HG02759 (cell line): ENCODE data around the gene GFY.

Experiments used
- ATAC-seq: cut with Tn5 transposase; IDR thresholded peaks from one replicate; pipeline ENCODE4 v1.9.1; 2021; ENCODE audit warnings: mild to moderate bottlenecking, moderate library complexity; ENCODE audit not compliant: unreplicated experiment

Gene GFY

DNA sequence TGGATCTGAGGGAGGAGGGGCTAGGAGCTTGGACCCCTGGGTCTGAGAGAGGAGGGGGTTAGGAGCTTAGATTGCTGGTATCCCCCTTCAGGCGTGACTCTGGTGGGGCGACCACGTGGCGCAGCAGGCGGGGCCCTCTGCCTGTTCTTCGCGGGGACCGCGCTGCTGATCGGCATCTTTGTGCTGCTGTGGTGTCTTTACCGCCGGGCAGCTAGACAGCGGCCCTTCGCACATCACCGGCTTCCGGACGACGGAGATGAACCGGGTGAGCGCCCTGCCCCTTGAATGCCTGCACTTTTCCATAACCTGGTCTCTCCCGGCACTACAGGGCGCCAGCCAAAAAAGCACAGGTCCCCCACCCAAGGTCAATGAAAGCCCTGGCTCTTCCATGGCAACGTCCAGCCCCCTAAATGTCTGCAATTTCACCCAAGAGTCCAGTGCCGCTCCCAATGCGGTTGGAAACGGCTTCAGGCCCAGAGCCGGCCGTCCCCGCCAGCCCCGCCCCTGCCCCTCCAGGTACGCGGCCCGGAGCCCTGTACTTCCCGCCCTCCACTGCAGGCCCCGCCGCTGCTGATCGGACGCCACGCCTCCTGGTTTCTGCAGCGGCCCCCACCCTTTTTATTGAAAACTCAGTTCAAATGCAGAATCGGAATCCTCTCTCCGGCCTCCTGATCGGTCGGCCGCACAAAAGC is 2.8 kb downstream of the GFY start:
- no peak for ATAC-seq

DNA sequence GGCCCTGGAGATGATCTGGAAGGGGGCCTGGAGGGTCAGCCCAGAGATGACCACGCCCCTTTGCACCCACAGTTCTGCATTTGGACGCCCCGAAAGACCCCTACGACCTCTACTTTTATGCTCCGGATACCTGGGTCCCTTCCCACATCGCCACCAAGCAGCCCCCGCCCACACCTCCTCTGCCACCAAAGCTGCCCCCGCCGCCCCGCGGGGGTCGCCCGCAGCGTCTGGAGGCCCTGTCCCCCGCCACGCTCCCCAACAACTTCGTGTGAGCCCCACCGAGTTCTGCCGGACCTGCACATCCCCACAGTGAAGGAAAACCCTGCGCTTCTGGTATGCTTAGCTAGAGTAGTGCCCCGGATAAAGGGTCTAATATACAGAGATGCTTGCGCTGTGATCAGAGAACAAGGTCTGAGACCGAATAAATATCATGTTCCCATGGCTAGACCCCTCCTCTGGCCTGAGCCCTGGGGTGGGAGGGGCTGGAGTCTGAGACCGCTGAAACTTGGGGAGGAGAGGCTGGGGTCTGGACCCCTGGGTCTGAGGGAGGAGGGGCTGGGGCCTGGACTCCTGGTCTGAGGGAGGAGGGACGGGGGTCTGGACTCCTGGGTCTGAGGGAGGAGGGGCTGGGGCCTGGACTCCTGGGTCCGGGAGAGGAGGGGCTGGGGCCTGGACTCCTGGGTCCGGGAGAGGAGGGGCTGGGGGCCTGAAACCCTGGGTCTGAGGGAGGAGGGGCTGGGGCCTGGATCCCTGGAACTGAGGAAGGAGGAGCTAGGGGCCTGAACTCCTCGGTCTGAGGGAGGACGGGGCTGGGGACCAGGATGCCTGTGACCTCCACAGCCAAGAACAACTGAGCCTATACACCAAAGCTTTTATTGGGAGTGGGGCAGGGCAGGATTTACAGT is 3.6 kb downstream of the GFY start:
- ATAC-seq, result no peak

DNA sequence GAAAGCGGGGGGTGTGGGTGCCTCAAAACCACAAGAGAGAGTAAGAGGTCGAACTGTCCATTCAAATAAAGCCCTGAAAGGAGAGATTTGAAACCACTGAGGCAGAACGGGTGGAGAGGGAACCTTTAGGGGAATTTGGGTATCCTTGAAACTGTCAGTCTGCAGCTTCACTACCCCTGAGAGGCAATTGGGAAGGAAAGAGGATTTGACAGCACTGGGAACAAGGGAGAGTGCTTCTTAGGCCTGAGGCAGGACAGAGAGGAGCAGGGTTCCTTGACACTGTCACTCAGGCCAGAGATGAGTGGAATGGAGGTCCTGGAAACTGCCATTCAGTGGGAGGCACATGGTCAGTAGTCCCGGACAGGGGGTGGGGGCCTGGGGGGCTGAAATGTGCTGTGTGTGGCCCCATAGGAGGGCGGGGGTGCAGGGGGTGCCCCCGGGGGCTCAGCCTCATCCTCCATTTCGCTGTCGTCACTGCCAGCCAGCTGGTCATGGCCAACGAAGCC is 5.0 kb downstream of the GFY start:
- ATAC-seq, result no peak

DNA sequence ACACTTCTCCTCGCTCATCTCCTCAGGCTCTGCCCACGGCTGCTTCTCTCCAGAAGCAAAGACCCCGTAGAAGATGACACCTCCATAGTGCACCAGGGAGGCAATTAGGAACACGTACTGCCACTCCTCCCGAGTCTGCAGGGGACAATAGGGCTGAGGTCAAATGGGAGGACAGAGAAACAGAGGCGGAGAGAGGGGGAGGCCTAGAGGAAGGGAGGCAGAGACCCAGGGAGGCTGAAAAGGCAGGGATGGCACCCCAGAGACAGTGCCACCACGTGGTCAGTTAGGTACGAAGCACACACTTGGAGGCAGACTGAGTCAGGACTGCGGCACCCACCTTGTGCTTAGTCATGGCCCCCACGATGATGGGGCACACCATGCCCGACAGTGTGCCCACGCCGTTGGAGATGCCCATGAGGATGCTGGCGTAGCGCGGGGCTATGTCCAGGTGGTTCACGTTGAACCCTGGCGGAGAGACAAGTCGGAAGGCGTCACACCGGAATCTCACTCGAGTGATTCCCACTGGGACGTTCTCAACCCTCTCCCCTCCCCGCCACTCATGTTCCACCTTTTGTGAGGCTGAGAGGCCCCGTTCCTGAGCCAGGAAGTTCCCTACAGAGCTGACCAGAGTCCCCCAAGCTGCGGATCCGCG is 5.6 kb downstream of the GFY start:
- no peak for ATAC-seq

DNA sequence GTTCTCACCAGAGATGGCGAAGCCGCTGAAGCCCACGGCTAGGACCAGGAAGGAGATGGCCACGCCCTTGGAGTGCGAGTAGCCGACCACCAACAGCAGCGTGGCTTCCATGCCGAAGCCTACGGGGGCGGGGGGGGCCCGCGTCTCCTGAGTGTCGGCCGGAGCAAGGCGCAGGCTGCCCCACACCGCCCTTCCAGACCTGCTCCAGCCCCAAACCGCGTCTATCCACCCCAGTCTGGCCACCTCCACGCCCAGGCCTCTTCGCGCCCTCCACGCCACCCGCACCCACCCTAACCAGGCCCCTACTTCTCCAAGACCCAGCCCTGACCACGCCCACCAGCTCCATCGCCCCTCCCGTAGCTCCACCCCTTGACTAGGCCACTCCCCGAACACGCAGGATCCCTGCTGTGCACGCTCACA is 6.2 kb downstream of the GFY start:
- ATAC-seq, result no peak

DNA sequence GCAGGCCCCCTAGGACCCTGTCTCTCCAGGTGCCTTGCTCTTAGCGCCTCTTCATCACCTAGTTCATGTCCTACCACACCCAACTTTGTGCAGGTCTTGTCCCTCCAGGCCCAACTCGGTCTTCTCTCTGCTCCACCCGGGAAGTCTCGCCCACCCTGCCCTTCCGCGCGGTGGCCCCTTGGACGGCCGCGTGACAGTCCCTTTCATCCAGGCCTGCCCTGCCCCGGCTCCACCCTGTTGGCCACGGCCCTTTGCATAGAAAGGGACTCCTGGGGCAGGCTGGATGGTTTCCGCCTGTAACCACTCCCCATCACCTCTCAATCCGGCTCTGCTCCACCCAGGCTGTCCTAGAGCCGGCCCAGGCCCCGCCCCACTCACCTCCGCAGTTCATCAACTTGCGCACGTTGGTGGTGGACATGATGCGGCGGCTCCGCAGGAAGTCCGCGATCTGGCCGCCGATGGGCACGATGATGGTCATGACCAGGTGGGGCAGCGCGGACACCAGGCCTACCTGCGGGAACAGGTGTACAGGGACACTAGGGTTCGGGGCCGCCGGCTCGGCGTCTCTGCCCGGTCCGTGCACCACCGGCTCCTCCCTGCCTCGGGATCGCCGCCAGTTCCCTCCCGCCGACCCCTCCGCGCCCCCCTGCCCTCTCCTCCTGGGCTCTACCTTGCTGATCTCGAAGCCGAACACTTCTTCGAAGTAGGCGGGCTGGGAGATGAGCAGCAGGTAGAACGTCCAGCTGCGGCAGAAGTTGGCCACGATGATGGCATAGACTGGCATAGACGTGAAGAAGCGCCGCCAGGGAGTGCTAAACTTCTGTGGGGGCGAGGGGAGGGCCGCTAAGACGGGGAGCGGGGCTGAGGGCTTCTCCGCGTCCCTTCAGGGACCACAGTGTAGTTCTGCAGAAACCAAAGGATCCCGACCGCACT is 7.2 kb downstream of the GFY start:
- ATAC-seq, result no peak

DNA sequence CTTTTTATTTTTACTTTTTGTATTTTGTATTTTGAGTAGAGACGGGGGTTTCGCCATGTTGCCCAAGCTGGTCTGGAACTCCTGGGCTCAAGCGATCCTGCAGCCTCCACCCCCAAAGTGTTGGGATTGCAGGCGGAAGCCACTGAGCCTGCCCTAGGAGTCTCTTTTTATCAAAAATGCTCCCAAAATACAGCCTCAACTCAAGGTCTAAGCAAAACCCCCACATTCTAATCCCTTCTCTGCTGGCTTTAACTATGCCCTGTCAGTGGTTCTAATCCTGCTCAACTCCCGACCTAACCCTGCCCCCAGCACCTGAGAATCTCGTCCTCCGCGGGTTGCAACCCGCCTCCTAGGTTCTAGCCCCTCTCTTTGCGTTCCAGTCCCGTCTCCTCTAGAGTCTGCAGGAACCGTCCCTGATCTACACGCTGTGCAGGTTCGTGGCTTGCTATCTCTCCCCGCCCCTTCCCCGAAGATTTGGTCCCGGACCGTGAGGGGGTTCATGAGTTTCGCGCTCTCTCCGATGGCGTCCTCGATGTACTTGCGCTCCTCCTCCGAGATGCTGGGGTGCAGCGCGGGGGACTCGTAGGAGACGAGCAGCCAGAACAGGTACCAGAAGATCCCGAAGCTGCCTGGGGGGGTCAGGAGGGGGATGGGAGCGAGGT is 8.2 kb downstream of the GFY start:
- ATAC-seq, result no peak

DNA sequence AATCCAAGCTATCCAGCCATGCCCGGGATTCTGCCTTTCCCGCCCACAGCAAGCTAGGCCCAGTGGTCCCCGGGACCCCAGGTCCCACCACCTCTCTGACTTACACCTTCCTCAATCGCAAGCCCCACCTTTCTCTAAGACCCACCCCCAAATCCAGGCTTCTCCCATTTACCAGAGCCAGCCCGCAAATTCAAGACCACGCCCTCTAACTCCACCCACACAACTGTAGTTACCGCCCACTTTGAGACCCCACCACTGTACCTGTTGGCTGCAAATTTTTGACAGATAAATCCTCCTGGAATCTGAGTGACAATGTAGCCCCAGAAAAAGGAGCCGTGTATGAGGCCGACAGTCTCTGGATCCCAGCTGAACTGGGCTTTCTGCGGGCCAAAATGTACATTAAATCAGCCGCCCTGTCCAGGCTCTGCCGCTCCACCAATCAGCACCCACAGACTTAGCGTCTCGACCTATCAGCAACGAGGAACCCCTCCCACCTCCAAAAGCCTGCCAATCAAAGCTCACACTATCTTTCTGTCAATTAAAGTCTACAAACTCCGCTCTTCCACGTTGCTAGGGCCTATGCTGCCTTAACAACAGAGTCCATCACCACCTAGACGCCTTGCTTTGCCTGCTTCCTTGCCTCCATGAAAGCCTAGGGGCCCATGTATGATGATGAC is 9.9 kb downstream of the GFY start:
- no peak for ATAC-seq

DNA sequence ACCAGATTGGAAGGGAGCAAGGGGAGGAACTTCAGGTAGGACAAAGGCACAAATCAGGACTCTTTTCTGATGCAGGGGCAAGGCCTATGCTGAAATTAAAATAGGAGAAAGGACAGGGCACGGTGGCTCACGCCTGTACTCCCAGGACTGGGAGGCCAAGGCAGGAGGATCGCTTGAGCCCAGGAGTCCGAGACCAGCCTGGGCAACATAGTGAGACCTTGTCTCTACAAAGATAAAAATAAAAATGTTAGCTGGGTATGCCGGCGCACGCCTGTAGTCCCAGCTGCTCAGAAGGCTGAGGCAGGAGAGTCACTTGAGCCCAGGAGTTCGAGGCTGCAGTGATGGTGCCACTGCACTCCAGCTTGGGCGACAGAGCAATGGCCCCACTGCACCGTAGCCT is 10.5 kb downstream of the GFY start:
- no peak for ATAC-seq

DNA sequence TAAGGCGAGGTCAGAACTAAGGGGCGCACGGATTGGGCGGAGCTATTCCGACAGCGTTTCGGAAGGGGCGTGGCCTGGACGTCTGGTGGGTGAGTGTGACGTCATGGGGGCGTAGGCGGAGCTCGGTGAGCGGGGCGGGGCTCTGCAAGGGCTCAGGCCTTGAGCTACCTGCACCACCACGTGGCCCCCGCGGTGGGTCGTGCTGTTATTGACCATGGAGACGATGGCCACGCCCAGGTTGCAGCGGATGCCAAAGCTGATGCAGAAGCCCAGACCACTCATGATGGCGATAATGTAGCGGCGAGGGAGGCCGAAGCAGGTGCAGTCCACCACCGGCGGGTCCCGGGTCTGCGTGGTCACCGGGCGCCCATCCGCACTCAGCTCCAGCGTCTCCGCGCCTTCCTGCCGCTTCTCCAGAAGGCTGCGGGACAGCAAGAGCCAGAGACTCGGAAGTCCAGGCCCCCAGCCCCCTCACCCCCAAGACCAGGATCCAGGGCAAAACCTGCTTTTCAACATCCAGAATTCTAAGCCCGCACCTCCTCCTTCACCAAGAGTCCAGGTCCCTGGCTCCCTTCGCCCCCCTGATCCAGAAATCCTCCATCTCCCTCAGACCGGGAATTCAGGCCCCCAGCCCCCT is 11.3 kb downstream of the GFY start:
- no peak for ATAC-seq

DNA sequence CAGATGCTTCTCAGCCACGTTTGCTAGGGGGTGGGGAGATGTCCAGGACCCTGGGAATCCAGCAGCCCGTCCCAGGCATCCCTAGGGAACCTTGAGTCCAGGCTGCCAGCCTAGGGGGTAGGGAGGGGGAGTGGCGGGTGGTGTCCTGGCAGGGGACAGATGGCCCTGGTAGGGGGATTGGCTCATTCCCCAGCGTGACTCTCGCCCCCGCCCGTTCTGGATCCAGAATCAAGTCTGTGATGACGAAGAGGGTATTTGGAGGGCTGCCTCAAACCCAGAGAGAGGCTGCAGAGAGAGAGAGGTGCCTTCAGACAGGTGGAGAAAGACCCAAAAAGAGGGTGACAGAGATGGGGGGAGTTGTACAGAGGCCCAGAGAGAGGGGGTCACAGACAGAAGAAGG is 12.0 kb downstream of the GFY start:
- ATAC-seq, result no peak

DNA sequence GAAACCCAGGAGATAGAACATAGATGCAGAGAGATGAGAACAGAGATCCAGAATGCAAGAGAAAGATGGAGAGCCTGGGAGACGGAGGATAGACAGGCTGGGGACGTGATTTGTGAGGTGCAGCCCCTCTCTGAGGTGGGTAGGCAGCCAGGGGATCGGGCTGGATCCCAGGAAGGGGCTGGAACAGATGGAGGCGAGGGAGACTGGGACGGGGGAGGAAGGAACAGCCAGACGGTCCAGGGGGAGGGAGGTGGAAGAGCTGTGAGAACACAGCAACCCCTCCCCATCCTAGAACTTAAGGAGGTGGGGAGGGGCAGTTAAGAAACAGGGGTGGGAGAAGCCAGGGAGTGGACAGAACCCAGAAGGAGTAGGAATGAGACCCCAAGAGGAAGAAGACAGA is 13.1 kb downstream of the GFY start:
- ATAC-seq, result no peak

DNA sequence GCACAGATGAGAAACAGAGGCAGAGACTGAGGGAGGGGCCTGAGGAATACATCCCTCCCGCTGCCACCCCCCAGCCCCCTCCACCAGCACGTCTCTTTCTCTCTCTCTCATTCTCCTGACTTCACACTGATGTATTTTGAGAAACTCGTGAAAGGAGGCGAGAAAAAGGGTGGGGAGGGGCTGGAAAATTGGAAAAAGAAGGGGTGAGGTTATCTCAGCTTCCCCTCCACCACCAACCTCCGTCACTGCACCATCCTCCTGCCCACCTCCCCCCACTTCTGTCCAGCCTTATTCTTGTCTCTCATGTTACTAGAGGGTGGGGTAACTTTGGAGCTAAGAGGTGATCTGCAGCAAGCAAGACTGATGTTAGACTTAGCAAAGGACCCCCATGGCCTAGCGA is 14.6 kb downstream of the GFY start:
- no peak for ATAC-seq

DNA sequence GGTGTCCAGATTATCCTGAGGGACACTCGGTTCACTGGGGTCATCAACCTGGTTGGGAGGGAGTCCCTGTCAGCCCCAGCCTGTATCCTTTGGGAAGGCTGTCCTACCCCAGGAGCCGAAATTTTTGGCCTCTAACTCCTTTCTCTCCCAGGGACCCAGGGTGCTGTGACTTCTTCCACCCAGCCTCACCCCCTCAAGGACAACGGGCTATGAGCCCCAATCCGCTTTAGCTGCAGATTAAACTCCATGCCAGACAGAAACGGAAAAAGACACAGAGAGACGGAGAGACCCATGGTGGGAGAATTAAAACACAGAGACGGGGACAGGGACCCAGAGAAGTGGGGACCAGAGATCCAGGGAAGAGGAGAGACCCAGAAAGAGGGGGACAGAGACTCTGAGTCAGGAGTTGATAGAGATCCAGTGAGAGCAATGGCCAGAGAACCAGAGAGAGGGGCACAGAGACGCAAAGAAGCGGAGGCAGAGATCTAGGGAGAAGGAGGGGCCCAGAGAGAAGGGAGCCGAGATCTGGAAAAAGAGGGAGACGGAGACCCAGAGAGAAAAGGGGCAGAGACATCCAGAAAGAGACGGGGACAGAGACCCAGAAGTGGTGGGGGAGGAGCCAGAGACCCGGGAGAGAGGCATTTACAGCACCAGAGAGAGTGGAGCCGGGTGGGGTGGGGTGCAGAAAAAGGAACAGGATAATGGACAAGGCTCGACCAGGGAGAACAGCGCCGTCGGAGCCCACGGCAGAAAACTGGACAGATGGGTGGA is 15.4 kb downstream of the GFY start:
- no peak for ATAC-seq

DNA sequence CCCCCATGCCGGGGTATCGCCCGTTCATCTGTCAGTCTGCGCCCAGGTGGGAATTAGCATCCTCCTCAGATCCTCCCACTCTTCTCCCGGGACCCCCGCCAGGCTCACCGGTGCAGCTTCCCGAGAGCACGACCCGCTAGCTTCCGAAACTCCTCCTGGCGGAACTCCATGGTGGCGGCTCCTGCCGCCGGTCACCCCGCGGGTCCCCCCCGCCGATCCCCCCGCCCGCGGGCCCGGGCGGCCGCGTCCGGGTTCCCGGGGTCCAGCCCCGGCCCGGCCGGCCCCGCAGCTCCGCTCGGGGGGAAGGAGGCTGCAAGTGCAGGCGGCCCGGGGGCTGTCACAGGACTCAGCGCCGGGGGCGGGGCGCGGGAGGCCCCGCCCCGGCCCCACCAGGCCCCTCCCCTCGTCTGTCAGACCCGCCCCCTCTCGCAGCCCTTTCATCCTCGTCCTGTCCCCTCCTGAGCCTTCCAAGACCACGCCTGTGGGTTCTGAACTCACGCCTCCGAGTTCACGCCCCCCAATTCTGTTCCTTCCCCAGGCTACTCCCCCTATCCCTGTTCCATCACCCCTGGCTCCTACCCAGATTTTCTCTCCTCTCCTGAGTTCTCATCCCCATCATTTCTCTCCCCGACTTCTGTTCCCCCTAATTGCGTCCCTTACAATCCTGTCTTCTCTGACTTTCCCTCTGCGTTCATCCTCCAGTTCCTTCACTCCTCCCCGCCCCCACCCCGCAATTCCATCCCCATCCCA is 16.2 kb downstream of the GFY start, which contains the start of gene SLC17A7:
Gene SLC17A7 (minus strand): TSS at position 318 of the 750 bp plus-strand sequence. CDS start 148 bp downstream, at position 170.
- ATAC-seq, result no peak

DNA sequence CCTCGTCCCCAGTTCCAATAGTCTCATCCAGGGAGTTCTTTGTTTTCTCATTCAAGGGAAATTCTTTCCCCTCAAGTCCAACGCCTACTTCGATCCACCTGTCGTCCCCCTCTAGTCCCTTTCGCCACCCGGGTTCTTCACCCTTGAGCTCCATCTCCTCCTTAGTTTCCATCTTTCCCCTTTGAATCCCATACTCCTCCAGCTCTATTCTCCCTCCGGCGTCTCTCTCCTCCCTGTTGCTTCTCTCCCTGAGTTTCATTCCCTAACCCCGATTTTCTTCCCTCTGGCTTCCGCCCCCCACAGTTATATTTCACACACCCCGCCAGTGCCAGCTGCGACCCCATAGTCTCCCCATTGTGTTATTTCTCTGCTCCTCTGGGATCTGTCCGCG is 16.8 kb downstream of the GFY start:
- no peak for ATAC-seq

DNA sequence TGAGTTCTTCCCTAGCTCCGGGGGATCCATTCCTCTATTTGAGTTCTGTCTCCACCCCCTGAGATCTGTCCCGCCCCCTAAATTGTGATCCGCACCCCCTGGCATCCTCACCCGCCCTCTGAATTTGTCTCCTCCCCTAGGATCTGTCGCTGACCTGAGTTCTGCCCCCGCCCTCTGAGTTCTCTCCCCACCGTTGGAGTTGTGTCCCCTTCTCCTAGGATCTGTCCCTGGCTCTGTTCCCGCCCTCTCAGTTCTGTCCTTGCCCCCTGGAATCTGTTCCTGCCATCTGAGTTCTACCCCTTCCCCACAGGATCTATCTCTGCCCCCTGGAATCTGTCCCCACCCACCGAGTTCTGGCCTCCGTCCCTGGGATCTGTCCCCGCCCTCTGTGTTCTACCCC is 17.2 kb downstream of the GFY start:
- no peak for ATAC-seq
